HepG2 (cell line): ENCODE results near the gene CDK6. TPM values are rescaled to one million over a fixed set of nuclear protein-coding genes. Genes with fewer than 3 reads are reported as not detected.

ENCODE experiments used
- ATAC-seq: fragments of 200-7000 bp; cut with Tn5 transposase; 3 replicates; pipeline ENCODE4 v1.9.1; 2020; ENCODE audit warnings: mild to moderate bottlenecking, moderate library complexity
- BruUV-seq: library from RNA; stranded (reverse); fragments of 400-500 nt; replicated peaks from 2 replicates; lab custom pipeline; 2021; lab: Mats Ljungman, UMichigan
- CTCF ChIA-PET: fragments of 300-600 bp; formaldehyde crosslinking; extraction: SDS; loops from one replicate; lab custom pipeline; 2021; ENCODE audit warnings: low total read pairs, inconsistent platforms, low intra/inter-chr PET ratio; lab: Yijun Ruan, JAX
- POLR2A ChIA-PET: fragments of 350-600 bp; sonication (Branson Sonifier 250); formaldehyde crosslinking; loops from one replicate; lab custom pipeline; 2020; ENCODE audit warnings: antibody characterized with exemption, inconsistent platforms; lab: Yijun Ruan, JAX
- DNase-seq: peaks from one replicate; pipeline ENCODE4 v3.0.0-alpha.2; 2015; ENCODE audit warnings: low spot score
- FAIRE-seq: peaks from 3 replicates; lab custom pipeline; 2011; peaks lifted over from hg19 to GRCh38; lab: Jason Lieb, UNC
- H2AFZ ChIP-seq: one replicate; pipeline ENCODE4 v1.6.1; 2011; ENCODE audit warnings: low read length, inconsistent platforms
- H3K27ac ChIP-seq: fragments of 300-600 bp; 3 replicates; pipeline ENCODE4 v1.8.0; 2011; ENCODE audit warnings: mixed run types, mild to moderate bottlenecking, mixed read lengths, low read length, inconsistent platforms; ENCODE audit not compliant: insufficient read depth; ENCODE audit errors: extremely low read length
- H3K27me3 ChIP-seq, 2 experiments: fragments of 200-600 bp in 1 of 2; 2 replicates in 1 of 2; 3 replicates in 1 of 2; pipeline versions ENCODE4 v1.6.0 to v1.8.0; 2011; ENCODE audit warnings: low read length in 2 of 2, mild to moderate bottlenecking in 2 of 2, moderate library complexity in 2 of 2, inconsistent platforms in 1 of 2; ENCODE audit not compliant: insufficient read depth in 2 of 2, control insufficient read depth in 1 of 2
- H3K36me3 ChIP-seq, 2 experiments: fragments of 200-600 bp in 1 of 2; replicated peaks in 1 of 2; 2 replicates in 1 of 2; 3 replicates in 1 of 2; pipeline versions ENCODE4 v1.5.1 to v1.8.0; 2011; ENCODE audit warnings: low read length in 2 of 2, inconsistent platforms in 1 of 2; ENCODE audit not compliant: insufficient read depth in 2 of 2, control insufficient read depth in 1 of 2
- H3K4me1 ChIP-seq: 2 replicates; pipeline ENCODE4 v1.5.1; 2012; ENCODE audit warnings: low read length, inconsistent platforms; ENCODE audit not compliant: insufficient read depth
- H3K4me2 ChIP-seq: 2 replicates; pipeline ENCODE4 v1.6.0; 2011; ENCODE audit warnings: low read depth, low read length, inconsistent platforms
- H3K4me3 ChIP-seq, 3 experiments: fragments of 200-600 bp in 1 of 3; sonication (generic), shearing (Covaris generic) in 1 of 3; replicated peaks in 1 of 3; 2 replicates each; pipeline ENCODE4 v1.5.1; 2011 to 2016; ENCODE audit warnings: low read length in 3 of 3, inconsistent platforms in 2 of 3, low read depth in 2 of 3, mild to moderate bottlenecking in 2 of 3, control low read depth in 1 of 3, mixed read lengths in 1 of 3; ENCODE audit not compliant: insufficient read depth in 1 of 3
- H3K79me2 ChIP-seq: one replicate; pipeline ENCODE4 v1.6.1; 2011; ENCODE audit warnings: low read length, inconsistent platforms; ENCODE audit not compliant: insufficient read depth
- H3K9ac ChIP-seq: 2 replicates; pipeline ENCODE4 v1.6.0; 2011; ENCODE audit warnings: mild to moderate bottlenecking, low read depth, low read length, inconsistent platforms; ENCODE audit not compliant: insufficient read depth
- H3K9me3 ChIP-seq: 2 replicates; pipeline ENCODE4 v1.5.1; 2012; ENCODE audit warnings: mild to moderate bottlenecking, low read length
- H4K20me1 ChIP-seq: 2 replicates; pipeline ENCODE4 v1.6.0; 2011; ENCODE audit warnings: inconsistent platforms, mild to moderate bottlenecking, low read length, moderate library complexity; ENCODE audit not compliant: insufficient read depth
- ETV5 ChIP-seq: IDR thresholded peaks from 2 replicates; pipeline ENCODE4 v1.6.1; 2018; ENCODE audit warnings: missing biosample characterization, missing genetic modification reagents, inconsistent platforms, borderline replicate concordance
- GATAD2A ChIP-seq: IDR thresholded peaks from 2 replicates; pipeline ENCODE4 v1.6.1; 2016
- HNRNPL ChIP-seq: fragments of 200-400 bp; formaldehyde crosslinking; IDR thresholded peaks from 2 replicates; pipeline ENCODE4 v1.6.1; 2017; ENCODE audit warnings: mild to moderate bottlenecking, low read depth, low read length
- NR2F6 ChIP-seq, 2 experiments: IDR thresholded peaks; 2 replicates each; pipeline ENCODE4 v1.6.1; 2016; ENCODE audit warnings: antibody characterized with exemption in 1 of 2, mild to moderate bottlenecking in 1 of 2
- RBM22 ChIP-seq: fragments of 200-400 bp; formaldehyde crosslinking; optimal IDR thresholded peaks from 2 replicates; pipeline ENCODE3; 2017; ENCODE audit warnings: mild to moderate bottlenecking, low read length, moderate library complexity
- REXO4 ChIP-seq: sonication (generic); formaldehyde crosslinking; IDR thresholded peaks from 2 replicates; pipeline ENCODE4 v1.8.0; 2022; ENCODE audit warnings: missing genetic modification reagents, mild to moderate bottlenecking, borderline replicate concordance
- SAP130 ChIP-seq: IDR thresholded peaks from 2 replicates; pipeline ENCODE4 v1.6.1; 2016; ENCODE audit warnings: low read depth
- SMARCE1 ChIP-seq: fragments of 450-650 bp; IDR thresholded peaks from 2 replicates; pipeline ENCODE4 v1.6.1; 2017; ENCODE audit warnings: borderline replicate concordance
- SMYD3 ChIP-seq: sonication (generic); formaldehyde crosslinking; IDR thresholded peaks from 2 replicates; pipeline ENCODE4 v1.8.1; 2023; ENCODE audit warnings: mild to moderate bottlenecking, missing genetic modification reagents
- THAP11 ChIP-seq: IDR thresholded peaks from 2 replicates; pipeline ENCODE4 v1.6.1; 2016; ENCODE audit warnings: missing biosample characterization, missing genetic modification reagents
- ZNF737 ChIP-seq: sonication (generic); formaldehyde crosslinking; IDR thresholded peaks from 2 replicates; pipeline ENCODE4 v1.5.0; 2020; ENCODE audit warnings: missing genetic modification reagents, mild to moderate bottlenecking, borderline replicate concordance
- WGBS: methylation state at CpG from one replicate; pipeline ENCODE4 v1.1.6; 2017; ENCODE audit warnings: low lambda C conversion rate; 5-methylcytosine and 5-hydroxymethylcytosine counted together
- in situ Hi-C: cut with HindIII; loops from 2 replicates; pipeline ENCODE4 v1.10.0; 2017; ENCODE audit warnings: low pct_unique_long_range_greater_than_20kb; ENCODE audit not compliant: extremely low pct_ligation_motif_present
- intact Hi-C: fragments of 100-400 bp; cut with micrococcal nuclease; formaldehyde crosslinking; loops from one replicate; pipeline ENCODE4 v1.10.0; 2022; ENCODE audit not compliant: unreplicated experiment
- polyA plus RNA-seq, 8 experiments: library from polyadenylated mRNA; depleted of rRNA in 3 of 8; stranded (reverse) in 7 of 8; unstranded in 1 of 8; fragments of >200 nt; fragmentation: Illumina TruSeq in 4 of 8; extraction: Trizol in 4 of 8; gene quantifications; 2 replicates each; pipeline versions ENCODE4 v1.2.1 to v1.2.3, GENCODE V29; 2011 to 2016; ENCODE audit warnings: low read depth in 4 of 8, missing spikeins in 1 of 8, mixed read lengths in 1 of 8; ENCODE audit not compliant: insufficient read depth in 1 of 8
- total RNA-seq, 5 experiments: library from RNA; depleted of rRNA; stranded (reverse); fragments of >200 nt; fragmentation: Illumina TruSeq; extraction: Trizol; gene quantifications; 2 replicates each; pipeline ENCODE4 v1.2.3, GENCODE V29; 2016; ENCODE audit warnings: low read depth in 1 of 5
- TF ChIP-seq, protein P1 (sequence below): sonication (generic); formaldehyde crosslinking; IDR thresholded peaks from 2 replicates; pipeline ENCODE4 v1.5.0; 2020; ENCODE audit warnings: mild to moderate bottlenecking, missing genetic modification reagents
- TF ChIP-seq, protein P2 (sequence below): sonication (generic); formaldehyde crosslinking; IDR thresholded peaks from 2 replicates; pipeline ENCODE4 v1.4.0; 2020; ENCODE audit warnings: missing genetic modification reagents, borderline replicate concordance

Gene CDK6
- total and polyA plus RNA-seq, 2 of the 13 experiments (the other 11 are each of a cell fraction or from before 2014, with no cell fraction given): 34.6 to 90.8 TPM

DNA sequence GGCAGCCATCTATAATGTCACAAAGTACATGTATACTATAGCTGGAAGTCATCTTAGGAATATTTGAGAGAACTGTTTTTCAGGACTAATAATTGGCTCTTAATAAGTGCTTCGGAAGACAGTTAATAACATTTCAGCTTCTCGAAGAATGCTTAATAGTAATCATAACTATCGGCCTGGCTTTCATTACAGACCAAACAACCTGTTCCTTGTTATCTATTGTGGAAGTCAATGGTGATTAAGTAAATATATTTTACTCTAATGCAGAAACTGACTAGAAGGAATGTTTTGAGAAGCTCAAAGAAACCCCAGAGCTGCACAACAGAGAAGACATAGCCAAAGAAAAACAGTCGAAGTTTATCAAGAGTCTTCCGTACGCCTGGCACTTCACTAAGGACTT is 139.4 kb downstream of the CDK6 start:
- no TSS peak for BruUV-seq
- 72% methylated on average over 6 of the region's 6 CpGs for WGBS
- CTCF ChIA-PET: no interaction called here
- ATAC-seq (no peak), DNase-seq (no peak), FAIRE-seq (no peak)
- peak overlapping the region; percentile 81 for H3K9ac ChIP-seq
- in situ Hi-C loops (no loop called here), intact Hi-C loops (loop anchor here (10.0 kb wide), 1 partner anchor 358 kb away; no protein-coding TSS in a partner anchor)
- no peak overlapping the region for H2AFZ ChIP-seq
- POLR2A ChIA-PET: interaction anchor here (0.8 to 2.9 kb wide), 7 partner anchors 9 to 140 kb away, joined by 3 to 13 read pairs (median 4); partner anchors contain the start of gene CDK6
- peaks cover 2 to 5% of the 10 kb centered on the region in 2 experiments; a peak in 2 of 5 replicates for H3K36me3 ChIP-seq
- no peaks in the 10 kb centered on the region for H4K20me1 ChIP-seq
- peaks cover 87% of the 10 kb centered on the region for H3K4me1 ChIP-seq
- H3K9me3 ChIP-seq: no peaks in the 10 kb centered on the region
- no peaks in the 10 kb centered on the region for H3K27me3 ChIP-seq
- H3K4me3 ChIP-seq: peak overlapping the region in 1 of 3 experiments; percentile 48; a peak in 1 of 6 replicates
- peaks cover 29% of the 10 kb centered on the region for H3K79me2 ChIP-seq
- peak overlapping the region; percentile 97 for H3K27ac ChIP-seq
- peak overlapping the region; percentile 75 for H3K4me2 ChIP-seq
- TF ChIP-seq RBM22 (peak; percentile 23), SMYD3 (CRISPR knock-in tag) (0 out of 2 replicates have a peak, but pooled peaks have one; percentile 24), HNRNPL (no peak), SAP130 (CRISPR knock-in tag) (0 out of 2 replicates have a peak, but pooled peaks have one; percentile 7), ETV5 (CRISPR knock-in tag) (no peak)
- TF ChIP-seq, all 625 proteins: peak for 3

DNA sequence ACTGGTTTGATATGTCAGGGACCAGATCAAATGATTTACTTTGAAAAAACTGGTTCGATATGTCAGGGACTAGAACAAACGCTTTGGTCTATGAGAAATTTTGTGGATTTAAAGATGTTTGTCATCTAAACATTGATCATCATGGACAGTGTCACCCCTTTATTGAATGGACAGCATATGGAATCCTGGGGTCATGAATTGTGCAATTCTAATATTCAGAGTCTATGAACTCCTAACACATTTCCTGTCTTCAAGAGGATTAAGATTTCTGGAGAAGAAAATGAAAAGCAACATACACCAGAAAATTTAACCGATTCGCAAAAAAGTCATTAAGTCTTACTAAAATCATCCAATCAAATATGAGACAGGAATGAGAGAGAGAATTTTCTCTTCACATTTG is 139.8 kb downstream of the CDK6 start:
- ATAC-seq: no peak
- WGBS: 40% methylated on average over 4 of the region's 4 CpGs
- H3K4me3 ChIP-seq: peak overlapping the region; percentile 37 to 48 (median 40); a peak in 5 of 6 replicates
- intact Hi-C loops (loop anchor here (10.0 kb wide), 1 partner anchor 358 kb away; no protein-coding TSS in a partner anchor), in situ Hi-C loops (no loop called here)
- ChIA-PET CTCF (no interaction called here), POLR2A (interaction anchor here (1.1 to 3.9 kb wide), 9 partner anchors 9 to 140 kb away, joined by 3 to 66 read pairs (median 7); partner anchors contain the start of gene CDK6)
- H3K36me3 ChIP-seq: peaks cover 2 to 5% of the 10 kb centered on the region in 2 experiments; a peak in 2 of 5 replicates
- H3K4me1 ChIP-seq: peaks cover 91% of the 10 kb centered on the region
- DNase-seq: no peak
- peak overlapping the region; percentile 97 for H3K27ac ChIP-seq
- no peak for FAIRE-seq
- H3K79me2 ChIP-seq: peaks cover 29% of the 10 kb centered on the region
- no peaks in the 10 kb centered on the region for H4K20me1 ChIP-seq
- no peaks in the 10 kb centered on the region for H3K9me3 ChIP-seq
- H3K4me2 ChIP-seq: peak overlapping the region; percentile 75
- peak overlapping the region; percentile 81 for H3K9ac ChIP-seq
- no peaks in the 10 kb centered on the region for H3K27me3 ChIP-seq
- BruUV-seq: no TSS peak
- no peak overlapping the region for H2AFZ ChIP-seq
- TF ChIP-seq GATAD2A (CRISPR knock-in tag) (peak; percentile 45), NR2F6 (IDR thresholded peaks at IDR 0.05) (peak; percentile 31; the same call in 1 of the 2 replicates), NR2F6 (CRISPR knock-in tag; IDR thresholded peaks at IDR 0.05) (0 out of 2 replicates have a peak, but pooled peaks have one; percentile 26), THAP11 (CRISPR knock-in tag) (peak; percentile 33; the same call in 1 of the 2 replicates), ZNF737 (CRISPR knock-in tag) (no peak), REXO4 (CRISPR knock-in tag) (no peak), SMARCE1 (no peak)
- TF ChIP-seq, protein P1, sequence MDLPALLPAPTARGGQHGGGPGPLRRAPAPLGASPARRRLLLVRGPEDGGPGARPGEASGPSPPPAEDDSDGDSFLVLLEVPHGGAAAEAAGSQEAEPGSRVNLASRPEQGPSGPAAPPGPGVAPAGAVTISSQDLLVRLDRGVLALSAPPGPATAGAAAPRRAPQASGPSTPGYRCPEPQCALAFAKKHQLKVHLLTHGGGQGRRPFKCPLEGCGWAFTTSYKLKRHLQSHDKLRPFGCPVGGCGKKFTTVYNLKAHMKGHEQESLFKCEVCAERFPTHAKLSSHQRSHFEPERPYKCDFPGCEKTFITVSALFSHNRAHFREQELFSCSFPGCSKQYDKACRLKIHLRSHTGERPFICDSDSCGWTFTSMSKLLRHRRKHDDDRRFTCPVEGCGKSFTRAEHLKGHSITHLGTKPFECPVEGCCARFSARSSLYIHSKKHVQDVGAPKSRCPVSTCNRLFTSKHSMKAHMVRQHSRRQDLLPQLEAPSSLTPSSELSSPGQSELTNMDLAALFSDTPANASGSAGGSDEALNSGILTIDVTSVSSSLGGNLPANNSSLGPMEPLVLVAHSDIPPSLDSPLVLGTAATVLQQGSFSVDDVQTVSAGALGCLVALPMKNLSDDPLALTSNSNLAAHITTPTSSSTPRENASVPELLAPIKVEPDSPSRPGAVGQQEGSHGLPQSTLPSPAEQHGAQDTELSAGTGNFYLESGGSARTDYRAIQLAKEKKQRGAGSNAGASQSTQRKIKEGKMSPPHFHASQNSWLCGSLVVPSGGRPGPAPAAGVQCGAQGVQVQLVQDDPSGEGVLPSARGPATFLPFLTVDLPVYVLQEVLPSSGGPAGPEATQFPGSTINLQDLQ (CRISPR knock-in tag): no peak
- TF ChIP-seq, protein P2, sequence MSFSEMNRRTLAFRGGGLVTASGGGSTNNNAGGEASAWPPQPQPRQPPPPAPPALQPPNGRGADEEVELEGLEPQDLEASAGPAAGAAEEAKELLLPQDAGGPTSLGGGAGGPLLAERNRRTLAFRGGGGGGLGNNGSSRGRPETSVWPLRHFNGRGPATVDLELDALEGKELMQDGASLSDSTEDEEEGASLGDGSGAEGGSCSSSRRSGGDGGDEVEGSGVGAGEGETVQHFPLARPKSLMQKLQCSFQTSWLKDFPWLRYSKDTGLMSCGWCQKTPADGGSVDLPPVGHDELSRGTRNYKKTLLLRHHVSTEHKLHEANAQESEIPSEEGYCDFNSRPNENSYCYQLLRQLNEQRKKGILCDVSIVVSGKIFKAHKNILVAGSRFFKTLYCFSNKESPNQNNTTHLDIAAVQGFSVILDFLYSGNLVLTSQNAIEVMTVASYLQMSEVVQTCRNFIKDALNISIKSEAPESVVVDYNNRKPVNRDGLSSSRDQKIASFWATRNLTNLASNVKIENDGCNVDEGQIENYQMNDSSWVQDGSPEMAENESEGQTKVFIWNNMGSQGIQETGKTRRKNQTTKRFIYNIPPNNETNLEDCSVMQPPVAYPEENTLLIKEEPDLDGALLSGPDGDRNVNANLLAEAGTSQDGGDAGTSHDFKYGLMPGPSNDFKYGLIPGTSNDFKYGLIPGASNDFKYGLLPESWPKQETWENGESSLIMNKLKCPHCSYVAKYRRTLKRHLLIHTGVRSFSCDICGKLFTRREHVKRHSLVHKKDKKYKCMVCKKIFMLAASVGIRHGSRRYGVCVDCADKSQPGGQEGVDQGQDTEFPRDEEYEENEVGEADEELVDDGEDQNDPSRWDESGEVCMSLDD: 0 out of 2 replicates have a peak, but pooled peaks have one; percentile 20
